CD4-positive, alpha-beta T cell (primary cell): ENCODE results near the gene PAOX. TPM values are rescaled to one million over a fixed set of nuclear protein-coding genes. Genes with fewer than 3 reads are reported as not detected.
A peak's percentile ranks its signal among the peaks of the same experiment; 100 is the strongest.

Experiments used
- ATAC-seq: fragments of 200-7000 bp; cut with Tn5 transposase; one replicate; pipeline ENCODE4 v1.10.0; 2022; ENCODE audit warnings: mild to moderate bottlenecking; ENCODE audit not compliant: poor library complexity
- CTCF ChIA-PET: fragments of 350-600 bp; sonication (Branson Sonifier 250); formaldehyde crosslinking; loops from one replicate; lab custom pipeline; 2021; ENCODE audit warnings: antibody characterized with exemption, inconsistent platforms; lab: Charles Lee
- POLR2A ChIA-PET: fragments of 350-600 bp; sonication (Branson Sonifier 250); formaldehyde crosslinking; loops from one replicate; lab custom pipeline; 2021; ENCODE audit warnings: antibody characterized with exemption, inconsistent platforms; lab: Charles Lee
- DNase-seq, 14 experiments: peaks; one replicate each; pipeline ENCODE4 v3.0.0-alpha.2; 2013 to 2020; ENCODE audit warnings: mixed read lengths in 2 of 14
- H3K27ac ChIP-seq, 2 donors: one replicate each; pipeline versions ENCODE4 v1.5.1 to v1.7.0; 2013; ENCODE audit warnings: low read length in 2 of 2, low read depth in 1 of 2, mild to moderate bottlenecking in 1 of 2
- H3K27me3 ChIP-seq, 2 experiments: 1 replicate in 1 of 2; 2 replicates in 1 of 2; pipeline versions ENCODE4 v1.6.1 to v1.7.0; 2013; ENCODE audit warnings: low read length in 2 of 2, control low read depth in 1 of 2, mild to moderate bottlenecking in 1 of 2, moderate library complexity in 1 of 2; ENCODE audit not compliant: insufficient read depth in 2 of 2, control insufficient read depth in 1 of 2
- H3K36me3 ChIP-seq: one replicate; pipeline ENCODE4 v1.6.1; 2013; ENCODE audit warnings: low read length, control low read depth; ENCODE audit not compliant: insufficient read depth
- H3K4me1 ChIP-seq: one replicate; pipeline ENCODE4 v1.6.1; 2013; ENCODE audit warnings: low read length, control low read depth; ENCODE audit not compliant: insufficient read depth
- H3K4me3 ChIP-seq: one replicate; pipeline ENCODE4 v1.5.1; 2013; ENCODE audit warnings: mild to moderate bottlenecking, low read length, moderate library complexity
- H3K9me3 ChIP-seq, 2 experiments: 1 replicate in 1 of 2; 2 replicates in 1 of 2; pipeline versions ENCODE4 v1.6.1 to v1.7.0; 2013; ENCODE audit warnings: low read length in 2 of 2, mild to moderate bottlenecking in 2 of 2, control low read depth in 1 of 2, moderate library complexity in 1 of 2; ENCODE audit not compliant: control insufficient read depth in 1 of 2, insufficient read depth in 1 of 2
- H3K27ac Mint-ChIP-seq: one replicate; pipeline ENCODE4 v1.8.0; 2020; ENCODE audit warnings: mixed read lengths
- H3K27me3 Mint-ChIP-seq: one replicate; pipeline ENCODE4 v1.8.0; 2021; ENCODE audit warnings: mixed read lengths
- H3K36me3 Mint-ChIP-seq: one replicate; pipeline ENCODE4 v1.8.0; 2021; ENCODE audit warnings: low read depth, mixed read lengths
- H3K4me1 Mint-ChIP-seq: one replicate; pipeline ENCODE4 v1.8.0; 2021; ENCODE audit warnings: low read depth, mixed read lengths
- H3K4me3 Mint-ChIP-seq: one replicate; pipeline ENCODE4 v1.8.0; 2020; ENCODE audit warnings: mild to moderate bottlenecking, mixed read lengths
- H3K9me3 Mint-ChIP-seq: one replicate; pipeline ENCODE4 v1.8.0; 2020; ENCODE audit warnings: mixed read lengths
- CTCF ChIP-seq: fragments of 200-600 bp; IDR thresholded peaks from one replicate; pipeline ENCODE4 v1.8.0; 2022; ENCODE audit warnings: antibody characterized with exemption, mild to moderate bottlenecking
- intact Hi-C, 2 experiments: fragments of 100-400 bp; cut with DNase I in 1 of 2; cut with micrococcal nuclease in 1 of 2; formaldehyde crosslinking; loops; one replicate each; pipeline versions ENCODE4 v1.15.1 to v1.9.0; 2023 to 2025; cut with DNase I, micrococcal nuclease
- total RNA-seq, 174 experiments: library from RNA in 2 of 174; stranded (reverse) in 2 of 174; gene quantifications; one replicate each; pipeline ENCODE4 v1.2.3 and lab custom pipeline; 2021 to 2026

PAOX gene
- total RNA-seq, 2 experiments from 2014 or later = 1.9 to 2.6 TPM

GRCh38 chr10:133353202-133353959 lies 25.7 kb upstream of the PAOX start:
- DNase-seq (no peak), ATAC-seq (no peak)
- Mint-ChIP-seq H3K27ac (no peak overlapping the region), H3K4me1 (no peaks in the 10 kb centered on the region), H3K36me3 (no peaks in the 10 kb centered on the region), H3K9me3 (no peaks in the 10 kb centered on the region), H3K4me3 (no peak overlapping the region), H3K27me3 (peaks cover 7% of the 10 kb centered on the region)
- Histone ChIP-seq H3K9me3 (peaks cover 0 to 3% of the 10 kb centered on the region in 2 experiments), H3K27me3 (no peaks in the 10 kb centered on the region), H3K4me3 (no peak overlapping the region), H3K36me3 (no peaks in the 10 kb centered on the region), H3K4me1 (peaks cover 19% of the 10 kb centered on the region), H3K27ac (no peak overlapping the region)
- ChIA-PET POLR2A (no interaction called here), CTCF (interaction anchor here (0.8 to 1.0 kb wide), 2 partner anchors 24 to 39 kb away, joined by 3 to 4 read pairs; no protein-coding TSS in a partner anchor)
- no peak for TF ChIP-seq CTCF
- intact Hi-C loops = no loop called here

GRCh38 chr10:133353988-133354605 lies 25.0 kb upstream of the PAOX start:
- H3K27ac ChIP-seq = no peak overlapping the region
- no peaks in the 10 kb centered on the region for H3K27me3 ChIP-seq
- Mint-ChIP-seq H3K27me3 (peaks cover 3% of the 10 kb centered on the region), H3K4me1 (no peaks in the 10 kb centered on the region), H3K27ac (no peak overlapping the region), H3K4me3 (peak overlapping the region; percentile 51), H3K36me3 (no peaks in the 10 kb centered on the region), H3K9me3 (no peaks in the 10 kb centered on the region)
- intact Hi-C loops = loop anchor here in 1 of 2 experiments (1.0 kb wide), 1 partner anchor 14 kb away; no protein-coding TSS in a partner anchor
- no peaks in the 10 kb centered on the region for H3K36me3 ChIP-seq
- no peak overlapping the region for H3K4me3 ChIP-seq
- POLR2A ChIA-PET = no interaction called here
- TF ChIP-seq CTCF = no peak
- peaks cover 19% of the 10 kb centered on the region for H3K4me1 ChIP-seq
- no peak for DNase-seq
- ATAC-seq = no peak
- CTCF ChIA-PET = interaction anchor here (0.8 to 1.0 kb wide), 2 partner anchors 24 to 39 kb away, joined by 3 to 4 read pairs; no protein-coding TSS in a partner anchor
- peaks cover 0 to 6% of the 10 kb centered on the region in 2 experiments for H3K9me3 ChIP-seq

- Histone ChIP-seq H3K9me3 (peaks cover 0 to 6% of the 10 kb centered on the region in 2 experiments), H3K4me3 (no peak overlapping the region), H3K27ac (no peak overlapping the region), H3K36me3 (no peaks in the 10 kb centered on the region), H3K4me1 (peaks cover 19% of the 10 kb centered on the region), H3K27me3 (no peaks in the 10 kb centered on the region)
- Mint-ChIP-seq H3K36me3 (no peaks in the 10 kb centered on the region), H3K4me3 (no peak overlapping the region), H3K27ac (no peak overlapping the region), H3K9me3 (no peaks in the 10 kb centered on the region), H3K27me3 (no peaks in the 10 kb centered on the region), H3K4me1 (no peaks in the 10 kb centered on the region)
- ATAC-seq = no peak
- intact Hi-C loops = loop anchor here in 1 of 2 experiments (1.0 kb wide), 1 partner anchor 14 kb away; no protein-coding TSS in a partner anchor
- no peak for DNase-seq
- POLR2A ChIA-PET = no interaction called here
- no peak for TF ChIP-seq CTCF
- CTCF ChIA-PET = no interaction called here
Measured at GRCh38 chr10:133354672-133355240, 24.3 kb upstream of the PAOX start.
